Prostate gland (tissue), 2 donors: ENCODE results near the gene DOC2B. TPM values are rescaled to one million over a fixed set of nuclear protein-coding genes. Genes with fewer than 3 reads are reported as not detected.

Experiments used
- DNase-seq: peaks from one replicate; pipeline ENCODE4 v3.0.0-alpha.2; 2019; ENCODE audit warnings: low spot score
- H3K27ac ChIP-seq, 2 donors: fragments of 200-600 bp; sonication (generic); 2 replicates each; pipeline ENCODE4 v1.5.1; 2017 to 2019
- H3K27me3 ChIP-seq: fragments of 200-600 bp; sonication (generic); replicated peaks from 2 replicates; pipeline ENCODE4 v1.5.1; 2019; ENCODE audit not compliant: insufficient read depth
- H3K36me3 ChIP-seq, 2 donors: fragments of 200-600 bp; sonication (generic); 1 replicate in 1 of 2; 2 replicates in 1 of 2; pipeline versions ENCODE4 v1.5.1 to v1.8.1; 2017 to 2019
- H3K4me1 ChIP-seq: fragments of 200-600 bp; sonication (generic); replicated peaks from 2 replicates; pipeline ENCODE4 v1.5.1; 2019
- H3K4me3 ChIP-seq, 2 donors: fragments of 200-600 bp; sonication (generic); 2 replicates each; pipeline ENCODE4 v1.5.1; 2017 to 2019
- H3K9me3 ChIP-seq: fragments of 200-600 bp; sonication (generic); 2 replicates; pipeline ENCODE4 v1.5.1; 2017
- CTCF ChIP-seq, 4 experiments: fragments of 200-600 bp in 2 of 4; fragments of 450-650 bp in 2 of 4; sonication (generic) in 2 of 4; IDR thresholded peaks; 1 replicate in 3 of 4; 2 replicates in 1 of 4; pipeline ENCODE4 v1.5.1; 2016 to 2019; ENCODE audit warnings: antibody characterized with exemption in 4 of 4, mild to moderate bottlenecking in 2 of 4, moderate library complexity in 2 of 4
- POLR2A ChIP-seq: fragments of 450-650 bp; IDR thresholded peaks from one replicate; pipeline ENCODE4 v1.6.1; 2016; ENCODE audit warnings: antibody characterized with exemption, mild to moderate bottlenecking
- POLR2AphosphoS5 ChIP-seq: sonication (generic); formaldehyde crosslinking; IDR thresholded peaks from one replicate; pipeline ENCODE4 v1.6.1; 2017; ENCODE audit warnings: antibody characterized with exemption
- WGBS: methylation state at CpG from one replicate; pipeline ENCODE4 v1.1.5; 2018; 5-methylcytosine and 5-hydroxymethylcytosine counted together
- intact Hi-C: fragments of 100-400 bp; cut with DNase I; formaldehyde crosslinking; loops from one replicate; pipeline ENCODE4 v1.14.2; 2022
- total RNA-seq, 2 donors: library from RNA; depleted of rRNA; stranded (reverse); fragments of >200 nt; gene quantifications; one replicate each; pipeline ENCODE4 v1.1.0, GENCODE V29; 2016

DOC2B gene
- total RNA-seq, 2 donors from 2014 or later, result 3.0 to 3.1 TPM

- intact Hi-C loops, result no loop called here
- no peak overlapping the region for H3K27ac ChIP-seq
- 0% methylated on average over 29 of the region's 112 CpGs for WGBS
Measured at GRCh38 chr17:180381-181244, 837 bp downstream of the DOC2B start.

GRCh38 chr17:179781-180380 lies 1.6 kb downstream of the DOC2B start:
- Histone ChIP-seq H3K36me3 (no peaks in the 10 kb centered on the region), H3K9me3 (no peaks in the 10 kb centered on the region), H3K27ac (no peak overlapping the region), H3K27me3 (no peaks in the 10 kb centered on the region), H3K4me1 (peaks cover 4% of the 10 kb centered on the region), H3K4me3 (peak overlapping the region; percentile 27 to 35)
- 33% methylated on average over 32 of the region's 32 CpGs for WGBS
- DNase-seq, result no peak
- no peak for TF ChIP-seq POLR2AphosphoS5
- TF ChIP-seq CTCF (IDR thresholded peaks at IDR 0.05), result no peak
- TF ChIP-seq POLR2A, result no peak
- intact Hi-C loops, result no loop called here

More at GRCh38 chr17:180381-181244, 837 bp downstream of the DOC2B start:
- no peaks in the 10 kb centered on the region for H3K27me3 ChIP-seq
- TF ChIP-seq POLR2AphosphoS5 (no peak), POLR2A (no peak), CTCF (IDR thresholded peaks at IDR 0.05) (no peak)
- DNase-seq, result no peak
- H3K9me3 ChIP-seq, result no peaks in the 10 kb centered on the region
- H3K36me3 ChIP-seq, result no peaks in the 10 kb centered on the region
- peak overlapping the region; percentile 27 to 35 for H3K4me3 ChIP-seq
- H3K4me1 ChIP-seq, result peaks cover 4% of the 10 kb centered on the region

- intact Hi-C loops, result no loop called here
- H3K36me3 ChIP-seq, result no peaks in the 10 kb centered on the region
- DNase-seq, result no peak
- no peak overlapping the region for H3K4me3 ChIP-seq
- peaks cover 4% of the 10 kb centered on the region for H3K4me1 ChIP-seq
- H3K9me3 ChIP-seq, result no peaks in the 10 kb centered on the region
- WGBS, result 66% methylated on average over 4 of the region's 5 CpGs
- no peak overlapping the region for H3K27ac ChIP-seq
- TF ChIP-seq CTCF (IDR thresholded peaks at IDR 0.05), result no peak
- no peak for TF ChIP-seq POLR2A
- TF ChIP-seq POLR2AphosphoS5, result no peak
- H3K27me3 ChIP-seq, result no peaks in the 10 kb centered on the region
Measured at GRCh38 chr17:179066-179432, 2.4 kb downstream of the DOC2B start.

GRCh38 chr17:178292-179065 lies 3.0 kb downstream of the DOC2B start:
- Histone ChIP-seq H3K4me1 (peaks cover 4% of the 10 kb centered on the region), H3K27me3 (no peaks in the 10 kb centered on the region), H3K9me3 (no peaks in the 10 kb centered on the region), H3K36me3 (no peaks in the 10 kb centered on the region), H3K27ac (no peak overlapping the region), H3K4me3 (no peak overlapping the region)
- no peak for TF ChIP-seq POLR2A
- TF ChIP-seq CTCF (IDR thresholded peaks at IDR 0.05), result no peak
- no peak for TF ChIP-seq POLR2AphosphoS5
- intact Hi-C loops, result no loop called here
- DNase-seq, result no peak
- 73% methylated on average over 11 of the region's 12 CpGs for whole genome bisulfite sequencing
